Uterus (tissue), 4 donors: ENCODE data around the gene SLC22A31. TPM values are rescaled to one million over a fixed set of nuclear protein-coding genes. Genes with fewer than 3 reads are reported as not detected.
"Not testable (repeated sequence)": the region's sequence is repeated elsewhere in the genome, so short reads cannot be mapped to it uniquely, and the experiment has no call there.

Experiments used
- DNase-seq, 2 donors: peaks; one replicate each; pipeline ENCODE4 v3.0.0-alpha.2; 2019 to 2020
- H3K27ac ChIP-seq, 2 donors: fragments of 200-600 bp; sonication (generic); 1 replicate in 1 of 2; 2 replicates in 1 of 2; pipeline ENCODE4 v1.5.1; 2016 to 2018
- H3K27me3 ChIP-seq, 2 donors: fragments of 200-600 bp; sonication (generic); one replicate each; pipeline ENCODE4 v1.5.1; 2018 to 2019; ENCODE audit warnings: control low read depth in 1 of 2
- H3K36me3 ChIP-seq, 2 donors: fragments of 200-600 bp; sonication (generic); one replicate each; pipeline ENCODE4 v1.5.1; 2019; ENCODE audit warnings: control low read depth in 1 of 2
- H3K4me1 ChIP-seq, 2 donors: fragments of 200-600 bp; sonication (generic); one replicate each; pipeline ENCODE4 v1.5.1; 2018 to 2019; ENCODE audit warnings: control low read depth in 1 of 2
- H3K4me3 ChIP-seq, 2 donors: fragments of 200-600 bp; sonication (generic); 1 replicate in 1 of 2; 2 replicates in 1 of 2; pipeline ENCODE4 v1.5.1; 2018 to 2019; ENCODE audit warnings: mild to moderate bottlenecking in 1 of 2
- H3K9me3 ChIP-seq, 2 donors: fragments of 200-600 bp; sonication (generic); one replicate each; pipeline ENCODE4 v1.5.1; 2019; ENCODE audit warnings: control low read depth in 1 of 2
- POLR2A ChIP-seq, 2 donors: fragments of 450-650 bp; IDR thresholded peaks; one replicate each; pipeline ENCODE4 v1.6.1; 2016; ENCODE audit warnings: antibody characterized with exemption in 2 of 2, mild to moderate bottlenecking in 1 of 2, moderate library complexity in 1 of 2
- intact Hi-C: fragments of 100-400 bp; cut with DNase I; formaldehyde crosslinking; loops from one replicate; pipeline ENCODE4 v1.15.1; 2023; ENCODE audit warnings: low total_unique reads
- total RNA-seq, 4 donors: library from RNA; depleted of rRNA in 3 of 4; stranded (reverse); fragments of >200 nt in 3 of 4; gene quantifications; one replicate each; pipeline versions ENCODE4 v1.1.0 to v1.2.4, GENCODE V29; 2014 to 2023
- TF ChIP-seq, protein P1 (sequence below), 4 experiments: fragments of 200-600 bp in 2 of 4; fragments of 450-650 bp in 2 of 4; sonication (generic) in 2 of 4; IDR thresholded peaks; one replicate each; pipeline ENCODE4 v1.5.1; 2016 to 2019; ENCODE audit warnings: antibody characterized with exemption in 4 of 4, mild to moderate bottlenecking in 2 of 4, moderate library complexity in 1 of 4
- donor health status: DM: yes; HTN: yes; CAD: no.

SLC22A31 gene
- total RNA-seq, 4 donors from 2014 or later: not detected

DNA sequence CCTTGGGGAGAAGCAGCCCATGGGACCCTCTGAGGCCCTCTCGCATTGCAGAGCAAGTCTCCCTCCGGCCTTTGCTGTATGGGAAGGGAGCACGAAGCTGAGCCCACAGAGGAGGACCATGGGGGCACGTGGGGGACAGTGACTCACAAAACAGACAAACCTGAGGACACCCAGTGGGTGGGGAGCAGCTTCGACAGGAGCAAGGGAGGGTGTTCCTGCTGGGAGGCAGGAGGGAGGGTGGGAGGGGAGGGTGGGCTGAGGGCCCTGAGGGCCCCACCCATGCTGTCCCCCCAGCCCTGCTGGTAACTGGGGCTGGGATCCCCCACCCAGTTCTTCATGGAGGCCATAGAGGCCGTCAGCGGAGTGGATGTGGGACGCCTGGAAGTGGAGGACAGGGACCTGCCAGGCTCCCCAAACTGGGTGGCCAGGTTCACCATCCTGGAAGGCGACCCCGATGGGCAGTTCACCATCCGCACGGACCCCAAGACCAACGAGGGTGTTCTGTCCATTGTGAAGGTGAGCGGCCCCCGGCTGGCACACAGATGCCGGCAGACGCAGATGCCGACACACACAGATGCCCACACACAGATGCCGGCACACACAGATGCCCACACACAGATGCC, 12.5 kb downstream of the SLC22A31 start:
- Histone ChIP-seq H3K36me3 (no peaks in the 10 kb centered on the region), H3K9me3 (no peaks in the 10 kb centered on the region), H3K27ac (no peak overlapping the region), H3K27me3 (no peaks in the 10 kb centered on the region), H3K4me1 (peaks cover 0 to 8% of the 10 kb centered on the region in 2 donors), H3K4me3 (no peak overlapping the region)
- no peak for DNase-seq
- intact Hi-C loops: no loop called here
- TF ChIP-seq POLR2A (IDR thresholded peaks at IDR 0.05): no peak
- TF ChIP-seq, protein P1, sequence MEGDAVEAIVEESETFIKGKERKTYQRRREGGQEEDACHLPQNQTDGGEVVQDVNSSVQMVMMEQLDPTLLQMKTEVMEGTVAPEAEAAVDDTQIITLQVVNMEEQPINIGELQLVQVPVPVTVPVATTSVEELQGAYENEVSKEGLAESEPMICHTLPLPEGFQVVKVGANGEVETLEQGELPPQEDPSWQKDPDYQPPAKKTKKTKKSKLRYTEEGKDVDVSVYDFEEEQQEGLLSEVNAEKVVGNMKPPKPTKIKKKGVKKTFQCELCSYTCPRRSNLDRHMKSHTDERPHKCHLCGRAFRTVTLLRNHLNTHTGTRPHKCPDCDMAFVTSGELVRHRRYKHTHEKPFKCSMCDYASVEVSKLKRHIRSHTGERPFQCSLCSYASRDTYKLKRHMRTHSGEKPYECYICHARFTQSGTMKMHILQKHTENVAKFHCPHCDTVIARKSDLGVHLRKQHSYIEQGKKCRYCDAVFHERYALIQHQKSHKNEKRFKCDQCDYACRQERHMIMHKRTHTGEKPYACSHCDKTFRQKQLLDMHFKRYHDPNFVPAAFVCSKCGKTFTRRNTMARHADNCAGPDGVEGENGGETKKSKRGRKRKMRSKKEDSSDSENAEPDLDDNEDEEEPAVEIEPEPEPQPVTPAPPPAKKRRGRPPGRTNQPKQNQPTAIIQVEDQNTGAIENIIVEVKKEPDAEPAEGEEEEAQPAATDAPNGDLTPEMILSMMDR (IDR thresholded peaks at IDR 0.05): no peak

DNA sequence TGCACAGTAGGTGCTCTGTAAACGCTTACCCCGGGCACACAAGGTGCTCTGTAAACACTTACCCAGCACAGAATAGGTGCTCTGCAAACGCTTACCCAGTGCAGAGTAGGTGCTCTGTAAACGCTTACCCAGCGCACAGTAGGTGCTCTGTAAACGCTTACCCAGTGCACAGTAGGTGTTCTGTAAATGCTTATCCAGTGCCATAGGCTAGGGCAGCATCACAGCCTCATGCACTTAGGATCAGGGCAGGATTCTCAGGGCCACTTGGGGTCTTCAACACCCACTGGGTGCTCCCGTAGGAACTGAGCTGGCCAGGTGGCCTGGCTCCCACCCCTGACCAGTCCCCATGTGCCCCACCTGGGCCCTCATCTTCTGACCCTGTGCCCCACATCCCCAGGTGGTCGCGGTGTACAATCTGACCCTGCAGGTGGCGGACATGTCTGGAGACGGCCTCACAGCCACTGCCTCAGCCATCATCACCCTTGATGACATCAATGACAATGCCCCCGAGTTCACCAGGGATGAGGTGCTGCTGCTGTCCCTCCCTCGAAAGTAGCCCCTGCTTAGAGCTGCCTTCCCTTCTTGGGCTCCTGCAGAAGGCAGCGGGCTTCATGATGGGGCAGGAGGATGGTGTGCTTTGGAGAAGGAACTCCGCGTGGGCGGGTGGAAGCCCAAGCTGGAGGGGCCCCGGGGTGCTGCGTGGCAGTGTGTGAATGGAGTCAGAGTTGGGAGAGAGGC, 13.1 kb downstream of the SLC22A31 start:
- no peaks in the 10 kb centered on the region for H3K27me3 ChIP-seq
- intact Hi-C loops: no loop called here
- DNase-seq: no peak

DNA sequence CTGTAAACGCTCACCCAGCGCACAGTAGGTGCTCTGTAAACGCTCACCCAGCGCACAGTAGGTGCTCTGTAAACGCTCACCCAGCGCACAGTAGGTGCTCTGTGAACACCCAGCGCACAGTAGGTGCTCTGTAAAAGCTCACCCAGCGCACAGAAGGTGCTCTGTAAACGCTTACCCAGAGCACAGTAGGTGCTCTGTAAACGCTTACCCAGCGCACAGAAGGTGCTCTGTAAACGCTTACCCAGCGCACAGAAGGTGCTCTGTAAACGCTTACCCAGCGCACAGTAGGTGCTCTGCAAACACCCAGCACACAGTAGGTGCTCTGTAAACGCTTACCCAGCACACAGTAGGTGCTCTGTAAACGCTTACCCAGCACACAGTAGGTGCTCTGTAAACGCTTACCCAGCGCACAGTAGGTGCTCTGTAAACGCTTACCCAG, 13.7 kb downstream of the SLC22A31 start:
- intact Hi-C loops, H3K27me3 ChIP-seq, H3K36me3 ChIP-seq, H3K4me3 ChIP-seq, H3K4me1 ChIP-seq, H3K9me3 ChIP-seq, H3K27ac ChIP-seq, DNase-seq: not testable (repeated sequence)

More for the DNA sequence above, 13.1 kb downstream of the SLC22A31 start:
- Histone ChIP-seq H3K4me1 (peaks cover 0 to 7% of the 10 kb centered on the region in 2 donors), H3K27ac (no peak overlapping the region), H3K9me3 (no peaks in the 10 kb centered on the region), H3K4me3 (no peak overlapping the region), H3K36me3 (no peaks in the 10 kb centered on the region)
- TF ChIP-seq POLR2A (IDR thresholded peaks at IDR 0.05): no peak
- TF ChIP-seq, protein P1 (IDR thresholded peaks at IDR 0.05): no peak

DNA sequence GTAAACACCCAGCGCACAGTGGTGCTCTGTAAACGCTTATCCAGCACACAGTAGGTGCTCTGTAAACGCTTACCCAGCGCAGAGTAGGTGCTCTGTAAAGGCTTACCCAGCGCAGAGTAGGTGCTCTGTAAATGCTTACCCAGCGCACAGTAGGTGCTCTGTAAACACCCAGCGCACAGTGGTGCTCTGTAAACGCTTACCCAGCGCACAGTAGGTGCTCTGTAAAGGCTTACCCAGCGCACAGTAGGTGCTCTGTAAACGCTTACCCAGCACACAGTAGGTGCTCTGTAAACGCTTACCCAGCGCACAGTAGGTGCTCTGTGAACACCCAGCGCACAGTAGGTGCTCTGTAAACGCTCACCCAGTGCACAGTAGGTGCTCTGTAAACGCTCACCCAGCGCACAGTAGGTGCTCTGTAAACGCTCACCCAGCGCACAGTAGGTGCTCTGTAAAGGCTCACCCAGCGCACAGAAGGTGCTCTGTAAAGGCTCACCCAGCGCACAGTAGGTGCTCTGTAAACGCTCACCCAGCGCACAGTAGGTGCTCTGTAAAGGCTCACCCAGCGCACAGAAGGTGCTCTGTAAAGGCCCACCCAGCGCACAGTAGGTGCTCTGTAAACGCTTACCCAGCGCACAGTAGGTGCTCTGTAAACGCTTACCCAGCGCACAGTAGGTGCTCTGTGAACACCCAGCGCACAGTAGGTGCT, 14.3 kb downstream of the SLC22A31 start:
- H3K27me3 ChIP-seq, H3K4me1 ChIP-seq, intact Hi-C loops: not testable (repeated sequence)

DNA sequence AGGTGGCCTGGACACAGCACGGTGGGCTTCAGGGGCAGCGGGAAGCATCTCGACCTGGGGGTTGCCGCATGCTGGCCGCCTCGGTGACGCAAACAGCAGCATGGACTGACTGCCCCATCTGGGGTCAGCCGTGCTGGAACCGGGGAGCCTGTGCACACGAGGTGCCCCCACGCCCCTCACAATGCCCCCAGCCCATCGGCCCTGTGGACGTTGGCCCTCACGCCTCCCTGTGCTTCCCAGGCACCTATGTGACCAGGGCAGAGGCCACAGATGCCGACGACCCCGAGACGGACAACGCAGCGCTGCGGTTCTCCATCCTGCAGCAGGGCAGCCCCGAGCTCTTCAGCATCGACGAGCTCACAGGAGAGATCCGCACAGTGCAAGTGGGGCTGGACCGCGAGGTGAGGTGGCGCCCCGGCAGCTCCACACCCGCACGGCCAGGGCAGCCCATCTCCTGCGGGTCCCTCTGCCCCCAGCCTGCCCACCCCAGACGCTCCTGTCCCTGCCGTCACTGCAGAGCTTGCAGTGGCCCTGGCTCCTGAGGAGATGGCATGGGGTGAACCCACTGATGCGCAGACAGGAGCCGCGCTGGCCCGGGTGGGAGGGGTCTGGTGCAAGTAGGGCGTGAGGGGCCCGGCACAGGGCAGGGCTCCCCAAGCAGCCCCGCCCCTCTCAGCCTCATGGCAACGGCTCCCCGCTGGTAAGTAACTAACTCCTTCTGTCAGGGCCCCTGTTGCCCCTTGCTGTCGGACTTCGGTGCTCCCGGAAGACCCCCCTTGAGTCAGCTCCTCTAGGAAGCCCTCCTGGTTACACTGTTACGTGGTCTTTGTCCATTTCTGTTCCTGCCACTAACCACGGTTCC, 15.2 kb downstream of the SLC22A31 start:
- no peak for DNase-seq
- H3K27me3 ChIP-seq: no peaks in the 10 kb centered on the region
- TF ChIP-seq POLR2A (IDR thresholded peaks at IDR 0.05): no peak
- TF ChIP-seq, protein P1 (IDR thresholded peaks at IDR 0.05): no peak
- intact Hi-C loops: no loop called here
- no peaks in the 10 kb centered on the region for H3K9me3 ChIP-seq
- no peaks in the 10 kb centered on the region for H3K4me1 ChIP-seq
- H3K27ac ChIP-seq: no peak overlapping the region
- H3K4me3 ChIP-seq: no peak overlapping the region
- no peaks in the 10 kb centered on the region for H3K36me3 ChIP-seq

More for the DNA sequence above, 14.3 kb downstream of the SLC22A31 start:
- DNase-seq, H3K4me3 ChIP-seq, H3K9me3 ChIP-seq, H3K36me3 ChIP-seq, H3K27ac ChIP-seq: not testable (repeated sequence)
